Astrocyte of the spinal cord (primary cell): Measurements from ENCODE around the gene MROH9.

Experiments used
- DNase-seq: peaks from one replicate; pipeline ENCODE4 v3.0.0; 2011; ENCODE audit warnings: low read depth, low spot score
- H3K4me3 ChIP-seq: 2 replicates; pipeline ENCODE4 v1.5.1; 2011; ENCODE audit warnings: low read depth, mild to moderate bottlenecking, low read length, moderate library complexity
- CTCF ChIP-seq: IDR thresholded peaks from 2 replicates; pipeline ENCODE4 v1.5.1; 2012; ENCODE audit warnings: low read depth, mild to moderate bottlenecking, low read length, inconsistent platforms
- in situ Hi-C: cut with HindIII; loops from 2 replicates; pipeline ENCODE4 v1.10.0; 2017; ENCODE audit warnings: low sequenced_read_pairs

Gene MROH9

GRCh38 chr1:171062902-171063301 lies 127.6 kb downstream of the MROH9 start:
- no peak overlapping the region for H3K4me3 ChIP-seq
- in situ Hi-C loops, result no loop called here
- no peak for TF ChIP-seq CTCF
- no peak for DNase-seq

GRCh38 chr1:171075041-171075440 lies 139.7 kb downstream of the MROH9 start:
- no peak for TF ChIP-seq CTCF
- DNase-seq, result no peak
- no peak overlapping the region for H3K4me3 ChIP-seq
- in situ Hi-C loops, result no loop called here

GRCh38 chr1:171081314-171081753 lies 146.0 kb downstream of the MROH9 start:
- DNase-seq, result peak; percentile 76
- peak; percentile 42 for TF ChIP-seq CTCF
- H3K4me3 ChIP-seq, result no peak overlapping the region
- in situ Hi-C loops, result no loop called here

- H3K4me3 ChIP-seq, result no peak overlapping the region
- in situ Hi-C loops, result no loop called here
- peak; percentile 36 for DNase-seq
- no peak for TF ChIP-seq CTCF
Observed at GRCh38 chr1:171081763-171082201, 146.4 kb downstream of the MROH9 start.

GRCh38 chr1:171082606-171083005 lies 147.3 kb downstream of the MROH9 start:
- no peak for DNase-seq
- in situ Hi-C loops, result no loop called here
- H3K4me3 ChIP-seq, result no peak overlapping the region
- no peak for TF ChIP-seq CTCF

- in situ Hi-C loops, result no loop called here
- DNase-seq, result no peak
- no peak overlapping the region for H3K4me3 ChIP-seq
Observed at GRCh38 chr1:171083222-171083621, 147.9 kb downstream of the MROH9 start.

More at GRCh38 chr1:171083222-171083621, 147.9 kb downstream of the MROH9 start:
- TF ChIP-seq CTCF, result no peak
